ENCODE measurements around the gene DNAJB6.

GRCh38 chr7:157441023-157441399, 104.2 kb downstream of the DNAJB6 start:
- TF ChIP-seq POLR2A (IDR thresholded peaks at IDR 0.05; ENCODE audit: low read depth) (no peak), EP300 (IDR thresholded peaks at IDR 0.05) (no peak), CTCF (IDR thresholded peaks at IDR 0.05) (no peak)

Data from esophagus muscularis mucosa (tissue), 4 donors.